GM10266 (cell line): Measurements from ENCODE around the gene ESPNL.

Experiments used
- DNase-seq: peaks from one replicate; pipeline ENCODE4 v3.0.0; 2012; ENCODE audit errors: extremely low spot score
- TF ChIP-seq, protein P1 (sequence below): IDR thresholded peaks from 2 replicates; pipeline ENCODE4 v1.5.1; 2012; ENCODE audit warnings: mild to moderate bottlenecking, low read depth; ENCODE audit not compliant: control insufficient read depth, insufficient read depth; ENCODE audit errors: missing control alignments

Gene ESPNL

DNA sequence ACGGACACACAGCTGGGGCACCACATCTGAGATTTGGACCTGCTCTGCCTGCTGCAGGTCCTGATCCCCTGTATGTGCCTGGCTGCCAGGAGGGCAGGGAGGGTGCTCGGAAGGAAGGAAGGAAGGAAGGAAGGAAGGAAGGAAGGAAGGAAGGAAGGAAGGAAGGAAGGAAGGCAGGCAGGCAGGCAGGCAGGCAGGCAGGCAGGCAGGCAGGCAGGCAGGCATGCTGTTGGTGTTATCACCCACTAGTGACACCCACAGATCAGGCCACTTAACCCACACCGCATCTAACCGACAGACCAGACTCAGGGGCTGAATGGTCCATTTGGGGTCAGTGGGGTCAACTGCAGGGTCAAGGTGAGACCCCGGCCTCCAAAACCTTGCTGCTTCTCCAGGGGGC is 44.1 kb downstream of the ESPNL start:
- TF ChIP-seq, protein P1, sequence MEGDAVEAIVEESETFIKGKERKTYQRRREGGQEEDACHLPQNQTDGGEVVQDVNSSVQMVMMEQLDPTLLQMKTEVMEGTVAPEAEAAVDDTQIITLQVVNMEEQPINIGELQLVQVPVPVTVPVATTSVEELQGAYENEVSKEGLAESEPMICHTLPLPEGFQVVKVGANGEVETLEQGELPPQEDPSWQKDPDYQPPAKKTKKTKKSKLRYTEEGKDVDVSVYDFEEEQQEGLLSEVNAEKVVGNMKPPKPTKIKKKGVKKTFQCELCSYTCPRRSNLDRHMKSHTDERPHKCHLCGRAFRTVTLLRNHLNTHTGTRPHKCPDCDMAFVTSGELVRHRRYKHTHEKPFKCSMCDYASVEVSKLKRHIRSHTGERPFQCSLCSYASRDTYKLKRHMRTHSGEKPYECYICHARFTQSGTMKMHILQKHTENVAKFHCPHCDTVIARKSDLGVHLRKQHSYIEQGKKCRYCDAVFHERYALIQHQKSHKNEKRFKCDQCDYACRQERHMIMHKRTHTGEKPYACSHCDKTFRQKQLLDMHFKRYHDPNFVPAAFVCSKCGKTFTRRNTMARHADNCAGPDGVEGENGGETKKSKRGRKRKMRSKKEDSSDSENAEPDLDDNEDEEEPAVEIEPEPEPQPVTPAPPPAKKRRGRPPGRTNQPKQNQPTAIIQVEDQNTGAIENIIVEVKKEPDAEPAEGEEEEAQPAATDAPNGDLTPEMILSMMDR = no peak
- DNase-seq = no peak

DNA sequence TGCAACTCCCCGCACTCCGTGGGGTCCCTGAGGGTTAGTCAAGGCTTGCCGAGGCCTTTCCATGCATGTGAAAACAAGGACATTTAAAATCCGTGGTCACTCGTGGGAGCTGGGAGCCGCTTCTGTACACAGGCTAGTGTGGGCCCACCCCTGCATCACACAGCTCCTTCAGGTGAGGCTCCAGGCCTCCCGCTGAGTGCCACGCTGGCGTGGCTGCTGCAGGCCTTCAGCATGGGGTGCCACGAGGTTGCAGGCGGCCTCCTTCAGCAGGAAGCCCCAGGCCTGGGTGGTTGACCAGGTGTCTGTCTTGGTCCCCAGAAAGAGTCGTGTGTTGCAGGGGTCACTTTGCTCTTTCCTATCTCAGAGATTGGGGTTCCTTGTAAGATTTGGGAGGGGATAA is 44.9 kb downstream of the ESPNL start:
- TF ChIP-seq, protein P1 = no peak
- no peak for DNase-seq

DNA sequence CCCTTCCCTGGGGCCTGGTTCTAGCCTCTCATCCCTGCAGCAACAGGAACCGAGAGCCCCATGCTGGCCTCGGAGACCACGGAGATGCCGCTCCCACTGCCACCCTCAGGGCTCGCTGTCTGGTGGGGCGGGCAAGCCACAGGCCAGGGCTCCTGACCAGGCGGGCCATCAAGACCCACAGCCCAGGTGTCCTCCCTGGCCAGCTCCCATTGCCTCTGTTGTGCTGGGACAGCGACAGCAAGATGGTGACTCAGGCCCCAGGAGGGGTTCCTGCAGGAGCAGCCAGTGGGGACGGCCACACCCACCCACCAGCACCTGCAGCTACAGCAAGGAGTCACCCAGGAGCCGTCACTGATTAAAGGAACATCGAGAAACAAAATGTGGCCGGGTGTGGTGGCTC is 45.7 kb downstream of the ESPNL start:
- TF ChIP-seq, protein P1 = no peak
- no peak for DNase-seq

DNA sequence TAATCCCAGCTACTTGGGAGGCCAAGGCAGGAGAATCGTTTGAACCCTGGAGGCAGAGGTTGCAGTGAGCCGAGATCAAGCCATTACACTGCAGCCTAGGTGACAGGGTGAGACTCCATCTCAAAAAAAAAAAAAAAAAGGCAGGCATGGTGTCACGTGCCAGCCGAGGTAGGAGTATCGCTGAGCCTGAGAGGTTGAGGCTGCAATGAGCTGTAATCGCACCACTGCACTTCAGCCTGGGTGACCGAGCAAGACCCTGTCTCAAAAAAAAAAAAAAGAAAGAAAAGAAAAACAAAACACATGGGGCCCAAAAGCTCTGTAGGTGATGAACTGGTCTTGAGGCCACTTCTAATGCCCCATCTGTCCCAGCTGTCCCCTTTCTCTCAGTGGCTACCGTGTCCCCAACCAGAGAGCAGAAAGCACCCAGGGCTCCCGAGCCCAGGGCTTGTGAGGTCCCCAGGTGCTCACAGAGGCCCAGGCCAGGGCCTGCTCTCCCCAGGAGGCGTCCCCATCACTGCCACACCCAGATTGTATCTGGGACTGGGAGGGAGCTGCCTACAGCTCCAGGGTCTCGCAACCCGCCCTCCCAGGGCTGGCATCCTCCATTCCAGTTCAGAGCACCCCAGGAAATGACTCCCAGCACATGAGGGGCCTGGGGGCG is 46.9 kb downstream of the ESPNL start:
- no peak for DNase-seq
- TF ChIP-seq, protein P1 = no peak

DNA sequence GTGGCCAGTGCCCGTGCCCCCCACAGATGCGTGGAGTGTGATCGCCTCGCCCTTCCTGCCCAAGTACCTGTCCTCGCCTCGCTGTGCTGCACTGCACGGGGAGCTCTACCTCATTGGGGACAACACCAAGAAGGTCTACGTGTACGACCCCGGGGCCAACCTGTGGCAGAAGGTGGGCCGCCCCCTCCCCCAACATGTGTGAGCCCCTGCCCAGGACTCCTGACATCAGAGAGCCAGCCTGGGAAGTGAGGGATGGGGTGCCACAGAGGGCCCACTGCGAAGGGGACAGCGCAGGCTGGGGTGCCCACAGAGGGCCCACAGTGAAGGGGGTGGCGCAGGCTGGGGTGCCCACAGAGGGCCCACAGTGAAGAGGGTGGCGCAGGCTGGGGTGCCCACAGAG is 48.8 kb downstream of the ESPNL start:
- DNase-seq = no peak
- TF ChIP-seq, protein P1 = no peak

DNA sequence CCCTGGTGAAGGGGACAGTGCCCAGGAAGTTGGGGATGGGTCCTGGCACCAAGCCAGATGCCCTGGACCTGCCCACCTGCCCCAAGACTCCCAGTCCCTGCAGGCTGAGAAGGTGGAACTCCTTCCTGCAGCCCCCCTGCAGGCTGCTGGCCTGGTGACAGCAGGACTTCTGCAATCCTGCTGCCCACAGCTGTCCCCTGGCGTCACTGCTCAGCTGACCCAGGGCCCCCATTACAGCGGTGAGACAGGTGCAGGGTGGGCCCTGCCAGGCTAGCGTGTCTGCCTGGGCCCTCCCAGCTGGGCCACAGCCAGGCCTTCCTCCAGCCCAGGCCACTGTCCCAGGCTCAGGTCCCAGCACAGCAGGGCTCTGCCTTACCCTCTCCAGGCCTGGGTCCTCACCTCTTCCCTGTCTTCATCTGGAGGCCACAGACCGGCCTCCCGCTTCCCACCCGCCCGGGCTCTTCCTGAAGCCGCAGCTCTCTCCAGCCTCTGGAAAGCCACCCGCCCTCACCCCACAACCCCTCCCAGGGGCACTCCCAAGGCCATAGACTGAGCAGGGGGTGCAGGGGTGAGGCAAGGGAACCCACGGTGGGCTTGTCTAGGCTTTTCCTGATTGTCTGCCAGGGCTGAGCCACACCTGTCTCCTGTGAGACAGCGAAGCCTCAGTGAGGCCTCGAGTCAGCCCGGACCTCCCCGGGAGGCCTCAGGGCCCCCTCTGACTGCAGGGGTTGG is 49.9 kb downstream of the ESPNL start:
- TF ChIP-seq, protein P1 = no peak
- no peak for DNase-seq

DNA sequence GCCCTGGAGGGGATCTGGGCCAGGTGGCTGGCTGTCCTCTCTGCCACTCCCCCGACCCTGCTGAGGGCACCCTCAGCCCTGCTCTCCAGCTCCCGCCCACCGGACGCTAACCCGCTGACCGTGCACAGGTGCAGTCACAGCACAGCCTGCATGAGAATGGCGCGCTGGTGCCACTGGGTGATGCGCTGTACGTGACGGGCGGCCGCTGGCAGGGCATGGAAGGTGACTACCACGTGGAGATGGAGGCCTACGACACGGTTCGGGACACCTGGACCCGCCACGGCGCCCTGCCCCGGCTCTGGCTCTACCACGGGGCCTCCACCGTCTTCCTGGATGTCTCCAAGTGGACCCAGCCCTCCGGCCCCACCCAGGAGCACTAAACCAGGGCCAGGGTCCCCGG is 50.5 kb downstream of the ESPNL start:
- TF ChIP-seq, protein P1 = no peak
- no peak for DNase-seq
